ENCODE results near the gene SIGLEC7.
"Not testable (repeated sequence)": the region's sequence is repeated elsewhere in the genome, so short reads cannot be mapped to it uniquely, and the experiment has no call there.

The SIGLEC7 gene

GRCh38 chr19:51140441-51140840 is 1.7 kb upstream of the SIGLEC7 start:
- peak; percentile 10 for DNase-seq

DNA sequence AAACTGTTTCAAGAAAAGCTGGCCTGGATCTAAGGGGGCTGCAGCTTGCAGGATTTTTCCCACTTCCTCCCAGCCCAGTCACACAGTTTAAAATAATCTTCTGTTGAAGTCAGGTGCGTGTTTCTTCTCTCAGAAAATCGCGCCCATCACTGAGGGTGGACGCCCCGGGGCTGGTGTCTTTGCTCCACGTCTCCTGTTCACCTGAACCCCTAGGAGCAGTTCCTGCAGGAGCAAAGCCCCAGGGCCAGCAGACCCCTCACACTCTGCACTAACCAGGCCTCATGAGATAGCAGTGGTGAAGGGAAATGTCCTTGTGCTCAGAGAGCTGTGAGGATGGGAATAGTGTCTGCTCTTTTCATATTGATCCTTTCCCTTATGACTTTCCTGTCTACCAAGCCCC is 920 bp upstream of the SIGLEC7 start:
- DNase-seq: no peak

DNA sequence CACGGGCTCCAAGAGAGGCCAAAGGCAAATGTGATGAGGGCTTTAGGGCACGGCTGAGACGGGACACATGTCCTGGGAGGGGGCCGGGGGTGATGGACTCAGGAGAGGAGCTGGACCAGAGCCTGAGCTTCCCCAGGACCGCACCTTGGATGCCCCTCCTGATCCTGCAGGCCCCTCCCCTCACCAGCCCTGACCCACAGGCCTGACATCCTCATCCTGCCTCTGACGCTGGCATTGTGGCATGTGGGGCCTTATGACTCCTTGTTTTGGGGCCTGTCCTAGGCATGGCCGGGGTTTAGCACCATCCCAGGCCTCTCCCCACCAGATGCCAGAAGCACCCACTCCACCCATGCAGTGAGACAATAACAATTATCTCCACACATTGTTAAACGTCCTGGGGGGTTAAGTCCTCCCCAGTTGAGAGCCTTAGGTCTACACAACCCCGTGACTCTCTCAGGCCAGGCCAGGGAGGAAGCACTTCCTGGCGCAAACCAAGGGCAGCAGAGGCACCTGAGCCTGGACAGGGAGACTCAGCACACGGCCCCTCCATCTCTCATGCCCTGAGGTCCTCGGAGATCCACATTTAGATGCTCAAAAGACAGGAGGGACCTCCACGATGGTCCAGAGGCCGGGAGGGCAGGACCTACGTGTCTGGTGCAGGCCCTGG is 841 bp downstream of the SIGLEC7 start:
- DNase-seq: not testable (repeated sequence)

- no peak for DNase-seq
These were observed 1.4 kb downstream of the SIGLEC7 start for GRCh38 chr19:51143486-51143885.

- DNase-seq: no peak
These were observed 2.5 kb downstream of the SIGLEC7 start for GRCh38 chr19:51144482-51145045.

GRCh38 chr19:51145916-51146493 is 3.9 kb downstream of the SIGLEC7 start:
- no peak for DNase-seq

DNA sequence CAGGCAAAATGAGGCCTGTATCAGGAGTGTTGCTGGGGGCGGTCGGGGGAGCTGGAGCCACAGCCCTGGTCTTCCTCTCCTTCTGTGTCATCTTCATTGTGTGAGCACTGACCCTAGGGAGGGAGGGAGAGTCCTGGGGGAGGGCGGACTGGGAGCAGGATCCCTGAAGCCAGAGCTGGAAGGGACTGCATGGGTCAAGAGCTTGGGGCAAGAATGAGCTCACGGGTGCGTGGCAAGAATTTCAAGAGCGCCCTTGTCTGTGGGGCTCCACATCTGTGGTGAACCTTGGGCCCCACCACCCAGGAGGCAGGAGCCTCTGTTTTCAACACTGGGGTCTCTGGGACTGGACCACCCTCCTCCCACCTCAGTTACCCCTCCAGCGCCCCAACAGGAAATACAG is 4.7 kb downstream of the SIGLEC7 start:
- DNase-seq: no peak

DNA sequence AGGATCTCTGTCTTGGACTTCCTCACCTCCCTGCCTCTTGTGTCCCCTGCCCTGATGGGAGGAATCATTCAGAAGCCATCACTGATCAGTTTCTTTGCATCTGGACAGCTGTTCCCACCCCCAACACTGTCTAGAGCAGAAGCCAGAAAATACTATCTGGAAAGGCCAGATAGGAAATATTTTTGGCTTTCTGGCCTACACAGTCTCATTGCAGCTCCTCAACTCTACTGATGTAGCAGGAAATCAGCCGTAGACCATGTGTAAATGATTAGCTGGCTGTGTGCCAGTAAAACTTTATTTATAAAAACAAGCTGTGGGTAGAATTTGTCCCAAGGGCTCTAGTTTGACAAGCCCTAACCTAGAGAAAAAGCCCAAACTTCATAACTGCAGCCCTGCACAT is 5.6 kb downstream of the SIGLEC7 start:
- no peak for DNase-seq

DNA sequence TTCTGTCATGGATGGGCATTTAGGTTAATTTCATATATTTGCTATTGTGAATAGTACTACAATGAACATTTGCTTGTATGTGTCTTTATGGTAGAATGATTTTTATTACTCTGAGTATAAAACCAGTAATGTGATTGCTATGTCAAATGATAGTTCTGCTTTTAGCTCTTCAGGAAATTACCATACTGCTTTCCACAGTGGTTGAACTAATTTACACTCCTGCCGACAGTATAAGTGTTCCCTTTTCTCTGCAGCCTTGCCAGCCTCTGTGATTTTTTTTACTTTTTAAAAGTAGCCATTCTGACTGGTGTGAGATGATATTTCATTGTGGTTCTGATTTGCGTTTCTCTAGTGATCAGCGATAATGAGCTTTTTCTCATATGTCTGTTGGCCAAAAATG is 6.5 kb downstream of the SIGLEC7 start:
- DNase-seq: no peak

- no peak for DNase-seq
These were observed 8.5 kb downstream of the SIGLEC7 start for GRCh38 chr19:51150627-51151026.

- no peak for DNase-seq
These were observed 14.6 kb downstream of the SIGLEC7 start for GRCh38 chr19:51156710-51157109.

DNA sequence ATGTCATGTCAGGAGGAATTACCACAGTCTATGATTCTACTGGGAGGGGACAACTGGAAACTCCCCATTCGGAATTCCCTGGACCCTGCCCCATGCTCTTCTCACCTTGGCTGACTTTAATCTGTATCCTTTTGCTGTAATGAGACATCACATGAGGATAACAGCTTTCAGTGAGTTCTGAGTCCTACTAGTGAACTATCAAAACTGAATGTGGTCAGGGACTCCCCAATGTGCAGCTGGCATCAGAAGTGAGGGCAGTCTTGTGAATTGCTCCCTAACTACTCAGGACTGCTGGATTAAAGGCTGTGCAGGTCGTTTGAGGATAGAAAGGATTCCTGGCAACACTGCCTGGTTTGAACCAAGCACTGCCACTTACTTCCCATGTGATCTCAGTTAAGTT is 15.2 kb downstream of the SIGLEC7 start:
- DNase-seq: no peak

GRCh38 chr19:51158474-51159129 is 16.5 kb downstream of the SIGLEC7 start:
- no peak for DNase-seq

DNA sequence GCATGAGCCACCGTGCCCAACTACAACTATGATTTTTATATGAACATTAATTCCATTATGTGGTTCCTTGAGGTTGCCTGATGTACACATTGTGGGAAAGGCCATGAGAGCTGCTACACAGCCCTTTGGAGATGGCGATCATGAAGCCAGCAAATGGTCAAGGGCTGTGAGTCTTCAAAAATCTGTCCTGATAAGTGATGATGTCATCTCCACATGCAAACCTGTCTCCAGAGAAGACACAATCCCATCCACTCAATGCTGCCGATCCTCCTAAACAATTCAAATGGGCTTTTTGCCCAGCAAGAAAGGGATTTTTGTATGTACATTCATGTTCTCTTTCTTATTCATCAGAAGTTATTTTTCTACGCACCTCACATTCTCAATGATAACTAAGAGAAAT is 17.6 kb downstream of the SIGLEC7 start:
- DNase-seq: no peak

- no peak for DNase-seq
These were observed 19.2 kb downstream of the SIGLEC7 start for GRCh38 chr19:51161266-51161665.

DNA sequence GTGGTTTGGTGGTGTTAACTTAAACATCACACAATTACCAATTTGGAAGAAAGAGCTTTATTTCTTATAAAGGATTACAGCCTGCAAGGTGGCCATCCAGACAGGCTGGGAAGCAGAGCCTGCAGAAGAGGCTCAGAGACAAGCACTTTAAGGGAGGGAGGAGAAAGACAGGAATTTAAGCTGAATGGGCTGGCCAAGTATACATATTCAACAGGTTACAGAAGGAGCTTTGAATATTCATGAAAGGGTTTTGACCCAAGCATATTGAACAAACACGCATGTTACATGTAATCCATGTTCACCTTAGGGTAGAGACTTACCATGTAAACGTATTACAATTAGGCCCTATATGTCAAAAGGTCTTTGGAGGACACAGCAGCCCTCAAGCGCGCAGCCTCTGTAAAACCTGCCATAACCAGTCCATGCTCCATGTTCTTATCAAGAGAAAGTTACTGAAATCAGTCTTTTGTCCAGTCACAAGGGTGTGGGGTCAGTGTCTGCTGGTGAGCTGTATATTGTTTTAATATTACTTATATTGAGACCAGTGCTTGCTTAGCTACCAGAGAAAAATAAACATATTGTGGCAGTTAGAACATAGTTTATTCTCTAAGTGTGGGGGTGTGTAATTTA is 19.9 kb downstream of the SIGLEC7 start:
- DNase-seq: no peak

DNA sequence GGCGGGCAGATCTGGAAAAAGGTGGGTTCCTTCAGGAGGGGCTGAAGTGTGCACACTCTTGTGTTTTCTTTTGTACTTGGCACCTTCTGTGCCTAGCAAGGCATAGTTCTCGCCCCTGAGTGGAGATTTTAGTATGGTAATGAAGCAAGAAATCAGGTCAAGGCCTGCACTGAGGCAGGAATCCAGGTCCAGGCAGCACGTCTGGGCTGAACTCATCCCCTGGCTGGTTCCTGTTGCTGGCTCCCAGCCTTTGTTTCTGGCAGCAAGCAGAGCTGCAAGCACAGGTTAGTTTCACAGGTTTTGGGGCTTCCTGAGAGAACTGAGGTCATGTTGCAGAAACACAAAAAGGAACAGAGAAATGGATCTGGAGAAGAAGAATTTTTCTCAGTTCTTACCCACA is 21.2 kb downstream of the SIGLEC7 start:
- no peak for DNase-seq

- no peak for DNase-seq
These were observed 22.1 kb downstream of the SIGLEC7 start for GRCh38 chr19:51164215-51164614.

- DNase-seq: no peak
These were observed 24.9 kb downstream of the SIGLEC7 start for GRCh38 chr19:51166846-51167490.

GRCh38 chr19:51168564-51169282 is 26.6 kb downstream of the SIGLEC7 start:
- DNase-seq: no peak

GRCh38 chr19:51169283-51169918 is 27.3 kb downstream of the SIGLEC7 start:
- peak; percentile 22 for DNase-seq

DNA sequence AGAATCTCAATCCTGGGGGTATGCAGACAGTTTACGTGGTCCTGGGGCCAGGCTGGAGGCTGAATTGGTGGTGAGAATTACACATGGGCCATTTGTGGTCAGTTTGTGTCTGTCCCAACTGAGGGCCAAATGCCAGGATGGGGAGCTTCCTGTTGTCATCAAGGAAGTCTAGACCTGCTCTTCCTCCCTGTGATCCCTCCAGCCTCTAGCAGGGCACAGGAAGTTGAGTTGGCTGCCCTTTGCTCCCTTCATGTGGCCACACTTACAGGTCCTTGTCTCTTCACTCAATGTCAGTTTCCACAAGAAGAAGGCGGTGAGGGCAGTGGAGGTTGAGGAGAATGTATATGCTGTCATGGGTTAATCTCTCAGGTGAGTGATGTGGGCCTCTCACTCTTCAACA is 30.1 kb downstream of the SIGLEC7 start:
- no peak for DNase-seq
